Calu3 (cell line): ENCODE measurements around the gene INTS13. TPM values are rescaled to one million over a fixed set of nuclear protein-coding genes. Genes with fewer than 3 reads are reported as not detected.
"Not testable (repeated sequence)": the region's sequence is repeated elsewhere in the genome, so short reads cannot be mapped to it uniquely, and the experiment has no call there.

Source experiments
- BruUV-seq: library from RNA; stranded (reverse); fragments of 400-500 nt; replicated peaks from 2 replicates; lab custom pipeline; 2021; lab: Mats Ljungman, UMichigan
- CTCF ChIA-PET: fragments of 300-600 bp; sonication (Branson Sonifier 250); formaldehyde crosslinking; loops from one replicate; lab custom pipeline; 2022; ENCODE audit warnings: antibody characterized with exemption; lab: Charles Lee
- DNase-seq: peaks from one replicate; pipeline ENCODE4 v3.0.0; 2022
- H3K27ac Mint-ChIP-seq: one replicate; pipeline ENCODE4 v1.8.0; 2022; ENCODE audit warnings: mixed read lengths; ENCODE audit not compliant: unreplicated experiment
- H3K27me3 Mint-ChIP-seq: one replicate; pipeline ENCODE4 v1.8.0; 2022; ENCODE audit warnings: mixed read lengths; ENCODE audit not compliant: unreplicated experiment
- H3K36me3 Mint-ChIP-seq: one replicate; pipeline ENCODE4 v1.8.0; 2022; ENCODE audit warnings: mild to moderate bottlenecking, moderate library complexity, mixed read lengths; ENCODE audit not compliant: insufficient read depth, unreplicated experiment
- H3K4me1 Mint-ChIP-seq: one replicate; pipeline ENCODE4 v1.8.0; 2022; ENCODE audit warnings: mild to moderate bottlenecking, low read depth, mixed read lengths; ENCODE audit not compliant: unreplicated experiment
- H3K4me3 Mint-ChIP-seq: one replicate; pipeline ENCODE4 v1.8.0; 2022; ENCODE audit warnings: mild to moderate bottlenecking, low read depth, moderate library complexity, mixed read lengths; ENCODE audit not compliant: unreplicated experiment
- H3K9me3 Mint-ChIP-seq: one replicate; pipeline ENCODE4 v1.8.0; 2022; ENCODE audit warnings: low read depth, mixed read lengths; ENCODE audit not compliant: unreplicated experiment
- intact Hi-C: fragments of 100-400 bp; cut with micrococcal nuclease; formaldehyde crosslinking; loops from one replicate; pipeline ENCODE4 v1.10.0; 2022; ENCODE audit not compliant: unreplicated experiment
- total RNA-seq: library from RNA; stranded (reverse); gene quantifications from 2 replicates; pipeline ENCODE4 v1.2.3, GENCODE V29; 2022
- TF ChIP-seq, protein P1 (sequence below): fragments of 200-600 bp; IDR thresholded peaks from one replicate; pipeline ENCODE4 v1.8.0; 2022; ENCODE audit warnings: antibody characterized with exemption; ENCODE audit not compliant: unreplicated experiment

Gene INTS13
- total RNA-seq, 1 experiment from 2014 or later: 35.0 TPM

DNA sequence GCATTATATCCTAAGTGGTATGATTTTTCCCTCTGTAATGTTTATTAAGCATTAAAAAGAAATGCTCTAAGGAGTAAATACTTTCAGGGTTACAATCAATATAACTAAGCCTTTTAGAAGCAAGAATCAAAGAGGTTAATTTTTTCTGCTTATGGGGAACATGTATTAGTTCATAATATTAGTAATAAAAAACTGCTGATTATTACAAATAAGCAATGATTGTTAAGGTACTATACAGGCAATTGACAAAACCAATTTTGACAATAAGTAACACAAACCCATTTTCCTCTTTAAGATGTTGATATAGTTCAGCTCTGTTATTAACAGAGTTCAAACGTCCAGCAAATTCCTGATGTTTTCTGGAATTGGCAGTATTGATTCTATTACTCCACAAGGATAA is 31.8 kb downstream of the INTS13 start:
- CTCF ChIA-PET: interaction anchor here (0.6 kb wide), 1 partner anchor 30 kb away, joined by 3 read pairs; no protein-coding TSS in a partner anchor
- no peak overlapping the region for H3K4me3 Mint-ChIP-seq

DNA sequence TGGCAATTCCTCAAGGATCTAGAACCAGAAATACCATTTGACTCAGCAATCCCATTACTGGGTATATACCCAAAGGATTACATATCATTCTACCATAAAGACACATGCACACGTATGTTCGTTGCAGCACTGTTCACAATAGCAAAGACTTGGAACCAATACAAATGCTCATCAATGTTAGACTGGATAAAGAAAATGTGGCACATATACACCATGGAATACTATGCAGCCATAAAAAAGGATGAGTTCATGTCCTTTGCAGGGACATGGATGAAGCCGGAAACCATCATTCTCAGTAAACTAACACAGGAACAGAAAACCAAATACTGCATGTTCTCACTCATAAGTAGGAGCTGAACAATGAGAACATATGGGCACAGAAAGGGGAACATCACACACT is 34.4 kb downstream of the INTS13 start:
- Mint-ChIP-seq H3K4me1 (peaks cover 13% of the 10 kb centered on the region), H3K36me3 (peaks cover 11% of the 10 kb centered on the region)
- DNase-seq, CTCF ChIA-PET, H3K4me3 Mint-ChIP-seq, BruUV-seq, H3K9me3 Mint-ChIP-seq, H3K27me3 Mint-ChIP-seq, H3K27ac Mint-ChIP-seq, intact Hi-C loops: not testable (repeated sequence)

More for the DNA sequence above, 31.8 kb downstream of the INTS13 start:
- intact Hi-C loops: no loop called here
- no peaks in the 10 kb centered on the region for H3K9me3 Mint-ChIP-seq
- H3K27me3 Mint-ChIP-seq: no peaks in the 10 kb centered on the region
- TF ChIP-seq, protein P1, sequence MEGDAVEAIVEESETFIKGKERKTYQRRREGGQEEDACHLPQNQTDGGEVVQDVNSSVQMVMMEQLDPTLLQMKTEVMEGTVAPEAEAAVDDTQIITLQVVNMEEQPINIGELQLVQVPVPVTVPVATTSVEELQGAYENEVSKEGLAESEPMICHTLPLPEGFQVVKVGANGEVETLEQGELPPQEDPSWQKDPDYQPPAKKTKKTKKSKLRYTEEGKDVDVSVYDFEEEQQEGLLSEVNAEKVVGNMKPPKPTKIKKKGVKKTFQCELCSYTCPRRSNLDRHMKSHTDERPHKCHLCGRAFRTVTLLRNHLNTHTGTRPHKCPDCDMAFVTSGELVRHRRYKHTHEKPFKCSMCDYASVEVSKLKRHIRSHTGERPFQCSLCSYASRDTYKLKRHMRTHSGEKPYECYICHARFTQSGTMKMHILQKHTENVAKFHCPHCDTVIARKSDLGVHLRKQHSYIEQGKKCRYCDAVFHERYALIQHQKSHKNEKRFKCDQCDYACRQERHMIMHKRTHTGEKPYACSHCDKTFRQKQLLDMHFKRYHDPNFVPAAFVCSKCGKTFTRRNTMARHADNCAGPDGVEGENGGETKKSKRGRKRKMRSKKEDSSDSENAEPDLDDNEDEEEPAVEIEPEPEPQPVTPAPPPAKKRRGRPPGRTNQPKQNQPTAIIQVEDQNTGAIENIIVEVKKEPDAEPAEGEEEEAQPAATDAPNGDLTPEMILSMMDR: no peak
- no TSS peak for BruUV-seq
- peaks cover 5% of the 10 kb centered on the region for H3K4me1 Mint-ChIP-seq
- DNase-seq: no peak
- peaks cover 7% of the 10 kb centered on the region for H3K36me3 Mint-ChIP-seq
- H3K27ac Mint-ChIP-seq: no peak overlapping the region

DNA sequence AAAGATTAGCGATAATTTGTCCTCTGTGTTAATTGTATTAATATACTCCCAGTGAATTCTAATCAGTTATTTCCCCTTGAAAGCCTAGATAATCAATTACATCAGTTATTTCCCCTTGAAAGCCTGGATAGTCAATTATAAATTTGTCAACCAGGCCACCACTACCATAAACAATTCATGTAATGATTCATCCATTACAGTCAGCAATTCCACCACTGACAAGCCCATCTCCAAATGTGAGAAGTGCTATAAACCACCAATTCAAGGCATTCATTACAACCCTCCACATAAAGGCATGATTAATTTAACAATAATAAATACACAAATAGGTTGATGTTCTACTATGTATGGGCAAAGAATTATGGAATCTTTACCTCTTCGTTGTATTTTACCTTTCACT is 40.9 kb downstream of the INTS13 start:
- Mint-ChIP-seq H3K27me3 (no peaks in the 10 kb centered on the region), H3K4me3 (no peak overlapping the region), H3K4me1 (peaks cover 13% of the 10 kb centered on the region), H3K27ac (no peak overlapping the region), H3K36me3 (peaks cover 4% of the 10 kb centered on the region), H3K9me3 (no peaks in the 10 kb centered on the region)
- TF ChIP-seq, protein P1: no peak
- BruUV-seq: no TSS peak
- CTCF ChIA-PET: no interaction called here
- intact Hi-C loops: no loop called here
- no peak for DNase-seq

DNA sequence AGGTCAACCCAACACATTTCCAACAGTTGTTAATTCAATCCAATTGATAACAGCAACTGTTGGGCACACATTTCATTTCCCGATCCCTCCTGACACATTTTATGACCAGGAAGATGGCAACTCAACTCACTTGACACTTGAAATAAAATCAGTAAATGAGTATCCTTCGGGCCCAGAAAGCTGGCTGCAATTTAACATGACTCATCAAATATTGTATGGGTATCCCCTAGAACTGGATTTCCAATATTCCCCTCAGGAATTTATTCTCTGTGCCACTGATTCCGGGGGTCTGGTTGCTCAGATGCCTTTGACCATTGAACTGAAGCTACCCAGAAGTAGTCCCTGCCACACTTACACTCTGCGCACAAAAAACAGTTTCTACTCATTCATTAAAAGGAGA is 42.1 kb downstream of the INTS13 start:
- Mint-ChIP-seq H3K36me3 (peaks cover 4% of the 10 kb centered on the region), H3K27me3 (no peaks in the 10 kb centered on the region), H3K9me3 (no peaks in the 10 kb centered on the region), H3K27ac (no peak overlapping the region), H3K4me1 (peaks cover 4% of the 10 kb centered on the region), H3K4me3 (no peak overlapping the region)
- no TSS peak for BruUV-seq
- TF ChIP-seq, protein P1: no peak
- DNase-seq: no peak
- CTCF ChIA-PET: no interaction called here
- intact Hi-C loops: no loop called here

DNA sequence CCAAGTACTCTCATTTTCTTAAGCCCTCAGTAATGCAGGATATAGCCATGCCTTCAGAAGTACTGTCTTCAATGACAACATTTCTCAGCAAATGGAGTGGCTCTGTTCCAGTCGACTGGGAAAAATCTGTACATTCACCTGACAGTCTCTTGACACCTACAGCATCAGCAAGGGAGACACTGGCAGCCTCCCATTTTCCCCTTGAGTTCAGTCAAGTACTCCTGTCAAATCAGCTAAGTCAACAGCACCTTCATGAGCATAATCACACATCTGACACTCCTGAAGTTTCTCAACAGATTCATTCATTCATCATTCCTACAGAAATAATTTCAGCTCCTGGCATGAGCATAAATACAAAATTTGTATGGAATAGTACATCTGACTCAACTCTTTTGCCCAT is 46.1 kb downstream of the INTS13 start:
- H3K9me3 Mint-ChIP-seq: no peaks in the 10 kb centered on the region
- H3K36me3 Mint-ChIP-seq: no peaks in the 10 kb centered on the region
- no peaks in the 10 kb centered on the region for H3K4me1 Mint-ChIP-seq
- H3K27ac Mint-ChIP-seq: no peak overlapping the region
- DNase-seq: no peak
- CTCF ChIA-PET: interaction anchor here (0.5 kb wide), 1 partner anchor 157 kb away, joined by 4 read pairs; no protein-coding TSS in a partner anchor
- no TSS peak for BruUV-seq
- intact Hi-C loops: no loop called here
- no peaks in the 10 kb centered on the region for H3K27me3 Mint-ChIP-seq
- H3K4me3 Mint-ChIP-seq: no peak overlapping the region
- TF ChIP-seq, protein P1: no peak
